Rectal smooth muscle tissue (tissue), 1 donor: ENCODE data around the gene CCL2.

Source experiments
- H3K27ac ChIP-seq: one replicate; pipeline ENCODE4 v1.7.0; 2013; ENCODE audit warnings: low read depth, low read length, inconsistent platforms
- H3K27me3 ChIP-seq: one replicate; pipeline ENCODE4 v1.7.0; 2013; ENCODE audit warnings: low read length; ENCODE audit not compliant: control insufficient read depth, insufficient read depth
- H3K36me3 ChIP-seq: one replicate; pipeline ENCODE4 v1.7.0; 2013; ENCODE audit warnings: low read length; ENCODE audit not compliant: control insufficient read depth, insufficient read depth
- H3K4me1 ChIP-seq: one replicate; pipeline ENCODE4 v1.7.0; 2013; ENCODE audit warnings: low read length; ENCODE audit not compliant: control insufficient read depth, insufficient read depth
- H3K4me3 ChIP-seq: one replicate; pipeline ENCODE4 v1.7.0; 2013; ENCODE audit warnings: low read length
- H3K9ac ChIP-seq: one replicate; pipeline ENCODE4 v1.7.0; 2013; ENCODE audit warnings: low read length

CCL2 gene

GRCh38 chr17:34254651-34255380 lies at the start of gene CCL2:
CCL2 (plus strand) TSS chr17:34255285; CDS start chr17:34255350, 65 bp downstream.
- Histone ChIP-seq H3K9ac (no peak within 1 kb of the TSS), H3K4me1 (peaks cover 45% of the 10 kb centered on the region), H3K4me3 (peak within 1 kb of the TSS; percentile 51), H3K36me3 (no peaks in the 10 kb centered on the region), H3K27me3 (no peaks in the 10 kb centered on the region), H3K27ac (peak within 1 kb of the TSS; percentile 81)

GRCh38 chr17:34205401-34205800 lies 49.7 kb upstream of the CCL2 start:
- Histone ChIP-seq H3K27me3 (no peaks in the 10 kb centered on the region), H3K9ac (no peak overlapping the region), H3K4me1 (no peaks in the 10 kb centered on the region), H3K4me3 (no peak overlapping the region), H3K36me3 (no peaks in the 10 kb centered on the region), H3K27ac (no peak overlapping the region)

GRCh38 chr17:34206569-34206968 lies 48.5 kb upstream of the CCL2 start:
- Histone ChIP-seq H3K36me3 (no peaks in the 10 kb centered on the region), H3K4me3 (no peak overlapping the region), H3K27ac (no peak overlapping the region), H3K9ac (no peak overlapping the region), H3K27me3 (no peaks in the 10 kb centered on the region), H3K4me1 (no peaks in the 10 kb centered on the region)

DNA sequence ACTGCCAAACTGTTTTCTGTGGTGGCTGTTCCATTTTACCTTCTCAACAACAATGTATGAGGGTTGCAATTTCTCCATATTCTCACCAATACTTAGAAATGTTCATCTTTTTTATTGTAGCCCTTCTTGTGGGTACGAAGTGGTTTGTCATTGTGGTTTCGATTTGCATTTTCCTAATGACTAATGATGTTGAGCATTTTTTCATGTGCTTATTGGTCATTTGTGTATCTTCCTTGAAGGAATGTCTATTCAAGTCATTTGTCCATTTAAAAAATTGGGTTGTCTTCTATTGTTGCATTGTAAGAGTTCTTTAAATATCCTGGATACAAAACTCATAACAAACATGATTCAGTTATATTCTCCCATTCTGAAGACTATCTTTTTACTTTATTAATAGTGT lies 47.5 kb upstream of the CCL2 start:
- Histone ChIP-seq H3K27ac (no peak overlapping the region), H3K36me3 (no peaks in the 10 kb centered on the region), H3K4me1 (no peaks in the 10 kb centered on the region), H3K9ac (no peak overlapping the region), H3K27me3 (no peaks in the 10 kb centered on the region), H3K4me3 (no peak overlapping the region)

DNA sequence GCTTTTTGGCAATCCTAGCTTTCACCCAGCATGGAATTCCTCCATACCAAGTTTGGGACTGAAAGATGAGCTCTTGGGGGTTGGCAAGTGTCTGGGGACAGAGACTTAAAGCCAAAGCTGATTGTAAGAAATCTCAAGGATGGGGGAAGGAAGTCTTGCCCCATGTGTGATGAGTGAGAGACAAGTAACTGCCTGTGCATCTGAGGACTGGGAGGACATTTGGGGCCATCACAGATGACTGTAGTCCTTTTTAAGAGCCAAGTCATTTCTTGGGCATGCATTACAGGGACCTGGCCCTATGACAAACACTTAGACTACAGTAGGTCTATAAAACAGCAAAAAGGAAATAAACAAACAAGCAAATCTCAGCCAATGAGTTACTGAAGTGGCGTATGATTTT lies 36.3 kb upstream of the CCL2 start:
- no peak overlapping the region for H3K4me3 ChIP-seq
- no peaks in the 10 kb centered on the region for H3K27me3 ChIP-seq
- no peaks in the 10 kb centered on the region for H3K4me1 ChIP-seq
- H3K9ac ChIP-seq = no peak overlapping the region
- no peak overlapping the region for H3K27ac ChIP-seq
- H3K36me3 ChIP-seq = no peaks in the 10 kb centered on the region

DNA sequence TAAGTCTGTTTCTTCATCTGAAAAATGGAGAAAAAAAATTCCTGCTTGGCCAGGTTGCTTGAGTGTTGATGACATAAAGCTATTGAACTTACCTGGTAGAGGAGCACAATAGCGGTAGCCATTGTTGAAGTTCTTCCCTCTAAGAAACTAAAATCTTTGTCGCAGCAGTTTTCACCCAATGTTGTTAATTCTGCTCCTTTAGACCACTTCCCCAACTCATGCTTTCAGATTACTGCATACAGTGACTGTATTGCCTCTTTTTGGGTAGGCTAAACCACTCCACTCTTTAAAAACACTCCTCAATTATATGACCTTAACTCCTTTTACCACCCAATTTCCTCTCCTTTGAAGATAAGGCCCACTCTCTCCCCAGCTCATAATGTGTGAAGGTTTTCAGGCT lies 35.7 kb upstream of the CCL2 start:
- Histone ChIP-seq H3K9ac (no peak overlapping the region), H3K36me3 (no peaks in the 10 kb centered on the region), H3K4me3 (no peak overlapping the region), H3K27ac (no peak overlapping the region), H3K27me3 (no peaks in the 10 kb centered on the region), H3K4me1 (no peaks in the 10 kb centered on the region)

DNA sequence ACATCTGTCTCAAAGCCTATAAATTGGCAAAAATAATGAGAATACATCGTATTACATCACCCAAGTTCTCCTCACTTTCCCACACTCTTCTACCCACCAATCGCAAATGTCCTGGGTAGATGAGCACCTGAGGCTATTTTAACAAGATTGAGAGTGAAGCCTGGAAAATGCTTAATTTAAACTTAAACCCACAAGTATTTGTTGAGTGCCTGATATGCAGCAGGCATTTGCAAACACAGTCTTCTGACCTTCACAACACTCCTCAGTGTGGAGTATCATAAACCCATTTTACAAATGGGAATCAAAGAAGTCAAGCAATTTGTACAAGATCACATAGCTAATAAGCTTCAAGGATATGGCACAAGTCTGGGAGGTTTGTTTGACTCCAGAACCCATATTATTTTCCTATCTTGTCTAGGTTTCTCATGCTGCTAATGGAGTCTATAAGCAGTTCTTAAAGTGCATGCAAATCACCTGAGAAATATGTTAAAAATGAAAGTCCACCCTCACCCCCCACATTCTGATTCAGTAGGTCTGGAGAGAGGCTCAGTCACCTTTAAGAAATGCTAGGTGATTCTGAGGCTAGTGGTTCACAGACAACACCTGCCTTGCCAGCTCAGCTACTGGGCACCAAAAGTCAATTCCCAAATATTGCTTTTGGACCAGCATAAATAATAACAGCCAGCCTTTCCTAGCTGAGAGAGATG lies 34.9 kb upstream of the CCL2 start:
- Histone ChIP-seq H3K9ac (no peak overlapping the region), H3K4me1 (no peaks in the 10 kb centered on the region), H3K27me3 (no peaks in the 10 kb centered on the region), H3K36me3 (no peaks in the 10 kb centered on the region), H3K4me3 (no peak overlapping the region), H3K27ac (no peak overlapping the region)

DNA sequence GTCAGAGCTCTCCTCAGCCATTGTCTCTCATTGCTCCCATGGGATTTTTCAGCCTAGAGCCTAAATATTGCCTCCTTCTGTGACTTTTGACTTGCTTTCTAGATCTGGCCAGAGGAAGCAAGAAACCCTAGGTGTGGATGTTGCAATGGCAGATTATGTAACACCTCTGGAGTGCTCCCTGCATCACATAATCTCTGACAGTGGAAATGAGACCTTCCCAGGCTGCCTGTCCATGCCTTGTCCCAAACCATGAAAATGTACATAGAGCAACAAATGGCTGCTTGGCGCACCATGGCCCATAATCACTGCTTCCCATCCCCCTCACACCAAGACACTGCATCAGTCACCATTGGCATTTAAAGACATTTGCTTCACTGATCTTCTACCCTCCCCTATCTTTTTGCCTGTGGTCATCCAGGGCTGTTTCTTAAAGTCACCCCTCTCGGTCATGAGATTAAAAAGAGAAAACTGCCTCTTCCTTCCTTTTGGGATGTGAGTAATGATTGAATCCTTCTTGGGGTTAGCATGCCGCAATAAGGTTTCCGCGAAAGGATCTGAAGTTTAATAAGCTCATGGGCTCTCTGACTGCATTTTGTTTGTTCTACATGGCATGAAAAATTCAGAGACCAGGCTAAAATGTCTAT lies 34.2 kb upstream of the CCL2 start:
- H3K36me3 ChIP-seq = no peaks in the 10 kb centered on the region
- no peaks in the 10 kb centered on the region for H3K4me1 ChIP-seq
- no peaks in the 10 kb centered on the region for H3K27me3 ChIP-seq
- no peak overlapping the region for H3K27ac ChIP-seq
- no peak overlapping the region for H3K4me3 ChIP-seq
- no peak overlapping the region for H3K9ac ChIP-seq

DNA sequence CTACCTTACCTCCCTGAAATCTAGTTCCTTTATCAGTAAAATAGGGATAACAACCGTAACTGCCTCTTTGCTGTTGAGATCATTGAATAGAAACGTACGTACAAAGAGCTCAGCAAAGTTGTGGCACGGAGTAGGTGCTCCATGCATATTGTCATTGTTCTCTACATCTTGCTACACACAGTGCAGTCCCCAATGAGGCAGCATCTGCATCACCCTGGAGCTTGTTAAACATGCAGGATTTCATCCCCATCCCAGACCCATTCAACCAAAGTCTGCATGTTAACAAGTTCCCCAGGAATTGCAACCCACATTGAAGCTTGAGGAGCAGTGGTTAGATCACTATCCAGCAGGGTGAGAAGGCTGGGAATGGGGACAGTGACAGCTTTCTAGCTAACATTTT lies 33.7 kb upstream of the CCL2 start:
- Histone ChIP-seq H3K4me3 (no peak overlapping the region), H3K9ac (no peak overlapping the region), H3K36me3 (no peaks in the 10 kb centered on the region), H3K4me1 (no peaks in the 10 kb centered on the region), H3K27me3 (no peaks in the 10 kb centered on the region), H3K27ac (no peak overlapping the region)

- no peak overlapping the region for H3K4me3 ChIP-seq
- no peaks in the 10 kb centered on the region for H3K4me1 ChIP-seq
- H3K27me3 ChIP-seq = no peaks in the 10 kb centered on the region
- no peaks in the 10 kb centered on the region for H3K36me3 ChIP-seq
- no peak overlapping the region for H3K9ac ChIP-seq
- no peak overlapping the region for H3K27ac ChIP-seq
These were observed 32.2 kb upstream of the CCL2 start for GRCh38 chr17:34222722-34223497.

- H3K4me3 ChIP-seq = no peak overlapping the region
- H3K27ac ChIP-seq = no peak overlapping the region
- no peak overlapping the region for H3K9ac ChIP-seq
- H3K4me1 ChIP-seq = no peaks in the 10 kb centered on the region
- no peaks in the 10 kb centered on the region for H3K36me3 ChIP-seq
- H3K27me3 ChIP-seq = no peaks in the 10 kb centered on the region
These were observed 30.0 kb upstream of the CCL2 start for GRCh38 chr17:34225046-34225445.

DNA sequence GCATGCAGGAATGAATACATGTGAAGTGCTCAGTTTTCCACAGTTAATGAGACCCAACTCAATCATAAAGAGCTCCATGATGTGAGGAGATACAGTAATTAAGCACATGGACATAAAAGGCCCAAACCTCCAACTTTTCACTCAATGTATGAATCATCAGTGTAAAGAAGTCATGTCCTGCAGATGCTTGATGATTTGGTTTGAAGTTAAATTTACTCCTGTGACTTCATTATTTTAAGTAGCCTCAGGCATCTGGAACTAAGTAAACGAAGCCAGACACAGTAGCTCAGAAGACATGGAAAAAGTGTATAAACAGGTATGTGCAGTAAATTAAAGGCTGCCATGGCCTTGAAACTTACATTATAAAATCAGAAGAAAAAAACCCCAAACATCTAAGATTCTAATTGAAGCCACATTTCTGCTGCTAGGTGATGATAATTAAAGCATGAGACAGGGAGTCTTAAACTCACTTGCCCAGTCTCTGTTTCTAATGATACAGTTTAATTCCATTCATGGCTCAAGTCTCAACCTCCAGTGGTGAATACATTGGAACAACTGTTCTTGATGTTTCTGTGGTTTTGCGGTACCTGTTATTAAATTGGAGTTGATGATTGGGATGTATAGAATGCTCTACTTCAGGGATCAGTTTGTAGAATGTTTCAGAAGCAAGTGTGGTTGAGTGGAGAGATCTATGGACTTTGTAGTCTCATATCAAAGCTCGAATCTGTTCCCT lies 28.9 kb upstream of the CCL2 start:
- Histone ChIP-seq H3K4me1 (no peaks in the 10 kb centered on the region), H3K36me3 (no peaks in the 10 kb centered on the region), H3K4me3 (no peak overlapping the region), H3K9ac (no peak overlapping the region), H3K27me3 (no peaks in the 10 kb centered on the region), H3K27ac (no peak overlapping the region)
